Choroid plexus epithelial cell (primary cell): ENCODE measurements around the gene PFKP.

Experiments used
- DNase-seq: peaks from one replicate; pipeline ENCODE4 v3.0.0-alpha.2; 2010; ENCODE audit warnings: low read depth
- H3K4me3 ChIP-seq: 2 replicates; pipeline ENCODE4 v1.5.1; 2011; ENCODE audit warnings: low read depth, mild to moderate bottlenecking, control low read depth, low read length, moderate library complexity
- CTCF ChIP-seq: conservative IDR thresholded peaks from 2 replicates; pipeline ENCODE4 v1.5.1; 2011; ENCODE audit warnings: low read depth, mild to moderate bottlenecking, control low read depth, inconsistent platforms, low read length, moderate library complexity

PFKP gene

GRCh38 chr10:3027866-3028265 is 39.5 kb upstream of the PFKP start:
- no peak for TF ChIP-seq CTCF
- no peak overlapping the region for H3K4me3 ChIP-seq
- DNase-seq: no peak

- no peak for TF ChIP-seq CTCF
- H3K4me3 ChIP-seq: no peak overlapping the region
- DNase-seq: no peak
Measured at GRCh38 chr10:3028441-3028840, 38.9 kb upstream of the PFKP start.

- no peak for DNase-seq
- H3K4me3 ChIP-seq: no peak overlapping the region
- no peak for TF ChIP-seq CTCF
Measured at GRCh38 chr10:3030765-3031164, 36.6 kb upstream of the PFKP start.

GRCh38 chr10:3031490-3031889 is 35.9 kb upstream of the PFKP start:
- DNase-seq: no peak
- no peak overlapping the region for H3K4me3 ChIP-seq
- no peak for TF ChIP-seq CTCF

GRCh38 chr10:3033925-3034324 is 33.4 kb upstream of the PFKP start:
- H3K4me3 ChIP-seq: no peak overlapping the region
- no peak for DNase-seq
- no peak for TF ChIP-seq CTCF

GRCh38 chr10:3034616-3035015 is 32.7 kb upstream of the PFKP start:
- TF ChIP-seq CTCF: no peak
- no peak overlapping the region for H3K4me3 ChIP-seq
- no peak for DNase-seq

- TF ChIP-seq CTCF: no peak
- H3K4me3 ChIP-seq: no peak overlapping the region
- DNase-seq: no peak
Measured at GRCh38 chr10:3036155-3037021, 31.0 kb upstream of the PFKP start.
